IMR-90 (cell line): ENCODE data around the gene COL4A2. TPM values are rescaled to one million over a fixed set of nuclear protein-coding genes. Genes with fewer than 3 reads are reported as not detected.
"Not testable (repeated sequence)": the region's sequence is repeated elsewhere in the genome, so short reads cannot be mapped to it uniquely, and the experiment has no call there.

ENCODE experiments used
- ATAC-seq: fragments of 200-7000 bp; cut with Tn5 transposase; 2 replicates; pipeline ENCODE4 v1.9.1; 2020; ENCODE audit warnings: low read depth, mild to moderate bottlenecking, moderate library complexity
- BruUV-seq: library from RNA; stranded (reverse); fragments of 400-500 nt; replicated peaks from 2 replicates; lab custom pipeline; 2021; lab: Mats Ljungman, UMichigan
- CTCF ChIA-PET: fragments of 300-600 bp; formaldehyde crosslinking; extraction: SDS; loops from one replicate; lab custom pipeline; 2021; ENCODE audit warnings: antibody characterized with exemption; lab: Yijun Ruan, JAX
- POLR2A ChIA-PET: fragments of 300-600 bp; sonication (Branson Sonifier 250); formaldehyde crosslinking; loops from one replicate; lab custom pipeline; 2022; ENCODE audit warnings: antibody characterized with exemption; ENCODE audit not compliant: unreplicated experiment; lab: Charles Lee
- DNase-seq: peaks from one replicate; pipeline ENCODE4 v3.0.0; 2013
- H2AFZ ChIP-seq: replicated peaks from 2 replicates; pipeline ENCODE3; 2013; ENCODE audit warnings: low read length, mild to moderate bottlenecking; ENCODE audit not compliant: poor library complexity
- H2AK5ac ChIP-seq: 2 replicates; pipeline ENCODE4 v1.6.1; 2013; ENCODE audit warnings: low read depth, low read length, inconsistent platforms
- H2AK9ac ChIP-seq: replicated peaks from 2 replicates; pipeline ENCODE3; 2013; ENCODE audit warnings: mild to moderate bottlenecking, low read depth, low read length, moderate library complexity; ENCODE audit not compliant: poor library complexity
- H2BK120ac ChIP-seq: 2 replicates; pipeline ENCODE4 v1.6.1; 2013; ENCODE audit warnings: low read depth, low read length, inconsistent platforms
- H2BK15ac ChIP-seq: 3 replicates; pipeline ENCODE4 v1.6.1; 2013; ENCODE audit warnings: low read depth, low read length, inconsistent platforms
- H2BK20ac ChIP-seq: 2 replicates; pipeline ENCODE4 v1.6.1; 2013; ENCODE audit warnings: low read depth, mild to moderate bottlenecking, inconsistent platforms, low read length, moderate library complexity
- H2BK5ac ChIP-seq: 2 replicates; pipeline ENCODE4 v1.6.1; 2013; ENCODE audit warnings: mild to moderate bottlenecking, low read depth, low read length, inconsistent platforms; ENCODE audit not compliant: poor library complexity, severe bottlenecking
- H3K14ac ChIP-seq: replicated peaks from 2 replicates; pipeline ENCODE4 v1.6.1; 2013; ENCODE audit warnings: low read depth, low read length, inconsistent platforms
- H3K18ac ChIP-seq: 2 replicates; pipeline ENCODE4 v1.6.1; 2013; ENCODE audit warnings: low read depth, low read length, control low read depth
- H3K23ac ChIP-seq: 2 replicates; pipeline ENCODE4 v1.6.1; 2013; ENCODE audit warnings: low read depth, low read length, inconsistent platforms
- H3K27ac ChIP-seq: 2 replicates; pipeline ENCODE4 v1.5.1; 2013; ENCODE audit warnings: mild to moderate bottlenecking, control low read depth, low read length; ENCODE audit not compliant: insufficient read depth
- H3K27me3 ChIP-seq: 2 replicates; pipeline ENCODE4 v1.6.1; 2013; ENCODE audit warnings: low read length; ENCODE audit not compliant: control insufficient read depth, insufficient read depth
- H3K36me3 ChIP-seq: 2 replicates; pipeline ENCODE4 v1.6.1; 2013; ENCODE audit warnings: low read length, mixed read lengths; ENCODE audit not compliant: control insufficient read depth, insufficient read depth
- H3K4ac ChIP-seq: 2 replicates; pipeline ENCODE4 v1.6.1; 2013; ENCODE audit warnings: low read depth, low read length, inconsistent platforms
- H3K4me1 ChIP-seq: 2 replicates; pipeline ENCODE4 v1.6.1; 2013; ENCODE audit warnings: low read length, mixed read lengths; ENCODE audit not compliant: control insufficient read depth, insufficient read depth
- H3K4me2 ChIP-seq: 2 replicates; pipeline ENCODE4 v1.6.1; 2013; ENCODE audit warnings: low read depth, mild to moderate bottlenecking, control low read depth, low read length, moderate library complexity
- H3K4me3 ChIP-seq: 2 replicates; pipeline ENCODE4 v1.5.1; 2013; ENCODE audit warnings: low read depth, mild to moderate bottlenecking, control low read depth, low read length, moderate library complexity; ENCODE audit not compliant: insufficient read depth
- H3K56ac ChIP-seq: 2 replicates; pipeline ENCODE4 v1.6.1; 2013; ENCODE audit warnings: low read length, inconsistent platforms; ENCODE audit not compliant: insufficient read depth; ENCODE audit errors: extremely low read depth
- H3K79me1 ChIP-seq, 2 experiments: 2 replicates each; pipeline ENCODE4 v1.6.1; 2013; ENCODE audit warnings: low read length in 2 of 2, inconsistent platforms in 1 of 2, low read depth in 1 of 2
- H3K9ac ChIP-seq: 2 replicates; pipeline ENCODE4 v1.6.1; 2013; ENCODE audit warnings: low read depth, low read length, control low read depth
- H3K9me1 ChIP-seq: 2 replicates; pipeline ENCODE4 v1.6.1; 2013; ENCODE audit warnings: low read length, inconsistent platforms; ENCODE audit not compliant: insufficient read depth
- H3K9me3 ChIP-seq: 2 replicates; pipeline ENCODE4 v1.6.1; 2013; ENCODE audit warnings: low read length; ENCODE audit not compliant: control insufficient read depth, insufficient read depth
- H4K20me1 ChIP-seq: 2 replicates; pipeline ENCODE4 v1.6.1; 2013; ENCODE audit warnings: low read length, inconsistent platforms; ENCODE audit not compliant: insufficient read depth
- H4K5ac ChIP-seq: 2 replicates; pipeline ENCODE4 v1.6.1; 2013; ENCODE audit warnings: mild to moderate bottlenecking, low read depth, low read length, control low read depth
- H4K8ac ChIP-seq, 2 experiments: 2 replicates each; pipeline ENCODE4 v1.6.1; 2013; ENCODE audit warnings: low read depth in 2 of 2, low read length in 2 of 2, control low read depth in 1 of 2, inconsistent platforms in 1 of 2
- H4K91ac ChIP-seq: 2 replicates; pipeline ENCODE4 v1.6.1; 2013; ENCODE audit warnings: low read depth, low read length, inconsistent platforms; ENCODE audit not compliant: insufficient read depth
- WGBS, 2 experiments: methylation state at CpG; one replicate each; pipeline versions ENCODE4 v1.1.5 to v1.1.7; 2013; ENCODE audit warnings: missing lambda C conversion rate in 2 of 2; ENCODE audit not compliant: insufficient read length in 1 of 2; ENCODE audit errors: extremely low coverage in 2 of 2; 5-methylcytosine and 5-hydroxymethylcytosine counted together
- dilution Hi-C: fragments of 300-500 bp; cut with HindIII; formaldehyde crosslinking; loops from one replicate; pipeline ENCODE4 v1.14.3; 2018; ENCODE audit warnings: low sequenced_read_pairs; ENCODE audit not compliant: unreplicated experiment
- in situ Hi-C: fragments of 300-500 bp; cut with MboI; formaldehyde crosslinking; loops from 3 replicates; pipeline ENCODE4 v1.14.3; 2019; ENCODE audit warnings: low sequenced_read_pairs, inconsistent platforms, mixed read lengths
- intact Hi-C: fragments of 100-400 bp; cut with micrococcal nuclease; formaldehyde crosslinking; loops from 2 replicates; pipeline ENCODE4 v1.10.0; 2022
- polyA plus RNA-seq, 3 experiments: library from polyadenylated mRNA; depleted of rRNA; stranded (reverse); fragments of >200 nt; gene quantifications; 2 replicates each; pipeline ENCODE4 v1.2.3, GENCODE V29; 2012; ENCODE audit warnings: low replicate concordance in 1 of 3
- total RNA-seq: library from RNA; depleted of rRNA; stranded (reverse); fragments of >200 nt; gene quantifications from 2 replicates; pipeline ENCODE4 v1.2.3, GENCODE V29; 2012

COL4A2 gene
- total and polyA plus RNA-seq, 2 of the 4 experiments (the other 2 are of a cell fraction): 90.7 to 457 TPM

DNA sequence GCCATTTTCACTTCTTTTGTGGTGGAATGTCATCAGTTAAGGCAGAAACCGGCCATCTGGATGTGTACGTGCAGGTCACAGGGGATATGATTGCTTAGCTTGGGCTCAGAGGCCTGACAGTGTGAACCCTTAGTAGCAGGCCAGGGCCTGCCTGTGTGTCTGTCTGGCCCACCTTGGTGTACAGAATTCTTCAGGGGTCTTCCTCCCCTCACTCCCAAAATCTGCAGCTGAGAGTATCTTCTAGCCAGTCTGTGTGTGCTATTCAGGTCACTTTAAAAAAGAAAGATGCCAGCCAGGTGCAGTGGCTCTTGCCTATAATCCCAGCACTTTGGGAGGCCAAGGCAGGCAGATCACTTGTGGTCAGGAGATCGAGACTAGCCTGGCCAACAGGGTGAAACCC, 179.8 kb downstream of the COL4A2 start:
- DNase-seq, H3K9me1 ChIP-seq, H2BK20ac ChIP-seq, in situ Hi-C loops, H3K27me3 ChIP-seq, H3K9ac ChIP-seq, H3K4me1 ChIP-seq, H3K18ac ChIP-seq, H2AFZ ChIP-seq, CTCF ChIA-PET, H3K4me2 ChIP-seq, POLR2A ChIA-PET, H2BK15ac ChIP-seq, H3K56ac ChIP-seq, intact Hi-C loops, H3K14ac ChIP-seq, H3K4me3 ChIP-seq, H4K5ac ChIP-seq, ATAC-seq, BruUV-seq, H3K9me3 ChIP-seq, dilution Hi-C loops: not testable (repeated sequence)
- H4K20me1 ChIP-seq: peaks cover 13% of the 10 kb centered on the region
- 0 out of 2 replicates have a peak overlapping the region, but pooled peaks have one; percentile 6 for H2AK5ac ChIP-seq
- no CpG with 5 or more reads among the region's 3 CpGs for WGBS, 2 experiments
- peak overlapping the region; percentile 56; the same call in 1 of the 2 replicates for H4K91ac ChIP-seq
- H3K36me3 ChIP-seq: peaks cover 80% of the 10 kb centered on the region
- H2BK5ac ChIP-seq: peak overlapping the region; percentile 44
- 0 out of 4 replicates have a peak overlapping the region, but pooled peaks of 1 of the 2 experiments have one; percentile 1 for H4K8ac ChIP-seq
- H3K23ac ChIP-seq: peak overlapping the region; percentile 71; the same call in 1 of the 2 replicates
- peak overlapping the region; percentile 2; the same call in 1 of the 2 replicates for H3K27ac ChIP-seq
- H2AK9ac ChIP-seq: peak overlapping the region; percentile 53
- H3K4ac ChIP-seq: peak overlapping the region; percentile 40; the same call in 1 of the 2 replicates
- peak overlapping the region; percentile 27; the same call in 1 of the 2 replicates for H2BK120ac ChIP-seq
- H3K79me1 ChIP-seq: peaks cover 18 to 37% of the 10 kb centered on the region in 2 experiments
